Right lobe of liver (tissue), 4 donors: ENCODE data around the gene TSPAN10.

ENCODE experiments used
- CTCF ChIP-seq, 4 donors: fragments of 200-600 bp in 3 of 4; fragments of 450-650 bp in 1 of 4; IDR thresholded peaks; one replicate each; pipeline versions ENCODE4 v1.5.1 to v1.8.0; 2016 to 2022; ENCODE audit warnings: antibody characterized with exemption in 4 of 4, mild to moderate bottlenecking in 2 of 4
- POLR2A ChIP-seq: fragments of 450-650 bp; IDR thresholded peaks from one replicate; pipeline ENCODE4 v1.6.1; 2017; ENCODE audit warnings: antibody characterized with exemption, mild to moderate bottlenecking
- donor health status: DM: no; HTN: no; CAD: no.
- donor health status: DM: no; HTN: no; CAD: no.
- donor health status: DM: no; HTN: yes; CAD: no.

DNA sequence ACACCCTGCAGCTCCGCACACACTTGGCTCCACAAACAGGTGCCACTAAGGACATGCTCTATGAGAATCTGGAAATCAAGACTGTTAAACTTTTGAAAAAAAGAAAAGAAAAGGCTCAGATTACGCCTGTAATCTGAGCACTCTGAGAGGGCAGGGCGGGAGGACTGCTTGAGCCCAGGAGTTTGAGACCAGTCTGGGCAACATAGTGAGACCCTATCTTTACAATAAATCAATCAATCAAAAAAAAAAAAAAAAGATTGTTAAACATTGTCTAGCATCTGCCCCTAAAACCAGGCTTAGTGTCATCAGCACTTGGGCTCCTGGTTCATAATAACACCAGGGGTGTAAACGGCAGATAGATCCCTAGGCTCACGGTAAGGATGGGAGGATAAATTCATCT lies 47.4 kb upstream of the TSPAN10 start:
- TF ChIP-seq POLR2A (no peak), CTCF (IDR thresholded peaks at IDR 0.05) (no peak)
